Activated CD8-positive, alpha-beta memory T cell treated with anti-CD3 and anti-CD28 coated beads, Interleukin-2, amount 50 U/mL, for 24 hours (primary cell): ENCODE measurements around the gene STOML3.

Source experiments
- DNase-seq: peaks from one replicate; pipeline ENCODE4 v3.0.0-alpha.2; 2020; ENCODE audit errors: extremely low read depth

Gene STOML3

GRCh38 chr13:38981096-38981495, 9.5 kb downstream of the STOML3 start:
- no peak for DNase-seq

GRCh38 chr13:38980750-38981078, 9.9 kb downstream of the STOML3 start:
- DNase-seq, result no peak

GRCh38 chr13:38979891-38980749, 10.5 kb downstream of the STOML3 start:
- no peak for DNase-seq

GRCh38 chr13:38970380-38971051, 20.1 kb downstream of the STOML3 start:
- no peak for DNase-seq

GRCh38 chr13:38969187-38969586, 21.4 kb downstream of the STOML3 start:
- no peak for DNase-seq

- DNase-seq, result no peak
These were observed 23.2 kb downstream of the STOML3 start for GRCh38 chr13:38967446-38967845.

- DNase-seq, result no peak
These were observed 25.4 kb downstream of the STOML3 start for GRCh38 chr13:38965281-38965680.

GRCh38 chr13:38960175-38960574, 30.5 kb downstream of the STOML3 start:
- DNase-seq, result no peak

GRCh38 chr13:38957794-38958592, 32.6 kb downstream of the STOML3 start:
- no peak for DNase-seq

GRCh38 chr13:38954844-38955243, 35.8 kb downstream of the STOML3 start:
- no peak for DNase-seq

GRCh38 chr13:38954291-38954690, 36.3 kb downstream of the STOML3 start:
- no peak for DNase-seq

GRCh38 chr13:38952827-38953226, 37.8 kb downstream of the STOML3 start:
- no peak for DNase-seq

- DNase-seq, result no peak
These were observed 38.9 kb downstream of the STOML3 start for GRCh38 chr13:38951525-38952313.

- no peak for DNase-seq
These were observed 39.6 kb downstream of the STOML3 start for GRCh38 chr13:38950987-38951386.

- DNase-seq, result no peak
These were observed 43.6 kb downstream of the STOML3 start for GRCh38 chr13:38947054-38947453.

GRCh38 chr13:38944219-38944618, 46.4 kb downstream of the STOML3 start:
- no peak for DNase-seq

- DNase-seq, result no peak
These were observed 47.4 kb downstream of the STOML3 start for GRCh38 chr13:38943231-38943630.

- DNase-seq, result no peak
These were observed 49.2 kb downstream of the STOML3 start for GRCh38 chr13:38941353-38941945.

- DNase-seq, result no peak
These were observed 56.8 kb downstream of the STOML3 start for GRCh38 chr13:38933786-38934185.

GRCh38 chr13:38922170-38922569, 68.5 kb downstream of the STOML3 start:
- DNase-seq, result no peak

GRCh38 chr13:38921081-38921480, 69.5 kb downstream of the STOML3 start:
- DNase-seq, result no peak
